Colon (tissue), 2 donors: Measurements from ENCODE around the gene KLHDC9.
"Not testable (repeated sequence)": the region's sequence is repeated elsewhere in the genome, so short reads cannot be mapped to it uniquely, and the experiment has no call there.

Experiments
- FAIRE-seq: peaks from 2 replicates; lab custom pipeline; 2012; peaks lifted over from hg19 to GRCh38; lab: Jason Lieb, UNC
- donor health status: control.
- donor health status: control.

KLHDC9 gene

GRCh38 chr1:161096530-161096929, 1.6 kb upstream of the KLHDC9 start:
- no peak for FAIRE-seq

DNA sequence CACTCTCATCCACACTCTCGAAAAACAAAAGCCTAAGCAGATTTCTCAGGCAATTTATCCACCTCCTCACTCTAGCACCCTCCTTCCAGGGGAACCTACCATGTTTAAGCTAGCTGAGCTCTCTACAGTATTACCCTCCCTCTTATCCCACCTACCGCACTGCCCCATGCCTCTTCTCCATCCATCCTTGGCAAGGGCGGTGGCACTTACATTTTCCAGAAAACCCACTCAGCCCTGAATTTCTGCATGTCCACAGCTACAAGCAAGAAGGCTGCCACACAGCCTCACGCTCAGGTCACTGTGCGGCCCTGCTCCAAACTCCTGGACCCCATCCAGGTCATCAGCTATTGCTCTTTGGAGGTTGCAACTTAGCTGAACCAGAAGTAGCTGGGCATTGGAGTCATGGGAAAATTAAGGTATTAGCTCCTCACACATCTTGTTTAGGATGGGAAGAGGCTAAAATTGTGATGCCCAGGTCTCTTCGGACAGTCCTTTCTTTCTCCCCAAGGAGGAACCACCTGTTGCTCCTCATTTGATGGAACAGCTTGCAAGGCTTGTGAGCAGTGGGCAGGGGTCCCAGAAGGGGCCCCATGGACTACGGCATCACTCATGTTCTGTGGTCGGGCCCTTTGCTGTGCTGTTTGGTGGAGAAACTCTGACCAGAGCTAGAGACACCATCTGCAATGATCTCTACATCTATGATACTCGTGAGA, 1.1 kb downstream of the KLHDC9 start:
- no peak for FAIRE-seq

- no peak for FAIRE-seq
Observed at GRCh38 chr1:161100556-161100955, 2.4 kb downstream of the KLHDC9 start.

- no peak for FAIRE-seq
Observed at GRCh38 chr1:161106431-161106830, 8.3 kb downstream of the KLHDC9 start.

DNA sequence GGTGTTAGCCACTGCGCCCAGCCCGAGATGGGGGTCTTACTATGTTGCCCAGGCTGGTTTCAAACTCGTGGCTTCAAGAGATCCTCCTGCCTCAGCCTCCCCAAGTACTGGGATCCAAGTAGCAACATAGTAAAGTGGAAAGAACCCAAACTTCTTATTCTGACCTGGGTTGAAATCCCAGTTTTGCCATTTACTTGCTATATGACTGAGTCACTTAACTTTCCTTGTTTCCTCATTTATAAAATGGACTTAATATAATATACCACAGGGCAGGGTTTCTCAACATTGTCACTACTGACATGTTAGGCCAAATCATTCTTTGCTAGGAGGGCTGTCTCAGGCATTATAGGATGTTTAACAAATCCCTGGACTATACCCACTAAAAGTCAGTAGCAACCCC, 13.0 kb downstream of the KLHDC9 start:
- no peak for FAIRE-seq

DNA sequence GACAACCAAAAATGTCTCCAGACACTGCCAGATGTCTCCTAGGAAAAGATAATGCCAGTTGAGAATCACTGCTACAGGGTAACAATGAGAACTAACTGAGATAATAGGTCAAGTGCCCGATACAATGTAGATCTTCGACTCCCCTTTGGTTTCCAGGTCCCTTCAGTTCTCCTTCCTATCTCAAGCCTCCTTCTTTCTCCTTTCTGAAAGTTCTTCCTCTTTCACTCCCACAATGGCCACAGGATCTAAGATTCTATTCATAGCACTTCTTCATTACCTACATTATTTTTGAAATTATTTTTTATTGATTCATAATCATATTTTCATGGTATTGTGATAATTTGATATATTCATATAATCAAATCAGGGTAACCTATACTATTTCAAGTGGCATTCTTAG, 13.4 kb downstream of the KLHDC9 start:
- FAIRE-seq = no peak

GRCh38 chr1:161113915-161114314, 15.8 kb downstream of the KLHDC9 start:
- no peak for FAIRE-seq

- FAIRE-seq = no peak
Observed at GRCh38 chr1:161114556-161114955, 16.4 kb downstream of the KLHDC9 start.

GRCh38 chr1:161115132-161115711, 17.1 kb downstream of the KLHDC9 start:
- no peak for FAIRE-seq

DNA sequence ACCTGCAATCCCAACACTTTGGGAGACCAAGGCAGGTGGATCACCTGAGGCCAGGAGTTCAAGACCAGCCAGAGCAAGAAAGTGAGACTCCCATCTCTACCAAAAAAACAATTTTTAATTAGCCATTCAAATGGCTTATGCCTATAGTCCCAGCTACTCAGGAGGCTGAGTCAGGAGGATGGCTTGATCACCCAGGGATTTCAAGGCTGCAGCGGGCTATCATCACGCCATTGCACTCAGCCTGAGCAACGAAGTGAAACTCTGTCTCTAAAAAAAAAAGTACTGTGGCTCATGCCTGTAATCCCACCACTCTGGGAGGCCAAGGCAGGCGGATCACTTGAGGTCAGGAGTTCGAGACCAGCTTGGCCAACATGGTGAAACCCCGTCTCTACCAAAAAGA, 17.8 kb downstream of the KLHDC9 start:
- not testable (repeated sequence) for FAIRE-seq

GRCh38 chr1:161117759-161118581, 19.8 kb downstream of the KLHDC9 start, which contains the start of the genes NIT1 and PFDN2:
TSS of gene NIT1 (plus strand) at chr1:161118105. CDS start at chr1:161118177, 72 bp downstream.
TSS of gene PFDN2 (minus strand) at chr1:161118037. CDS start at chr1:161118026, 11 bp downstream.
- FAIRE-seq = no peak

DNA sequence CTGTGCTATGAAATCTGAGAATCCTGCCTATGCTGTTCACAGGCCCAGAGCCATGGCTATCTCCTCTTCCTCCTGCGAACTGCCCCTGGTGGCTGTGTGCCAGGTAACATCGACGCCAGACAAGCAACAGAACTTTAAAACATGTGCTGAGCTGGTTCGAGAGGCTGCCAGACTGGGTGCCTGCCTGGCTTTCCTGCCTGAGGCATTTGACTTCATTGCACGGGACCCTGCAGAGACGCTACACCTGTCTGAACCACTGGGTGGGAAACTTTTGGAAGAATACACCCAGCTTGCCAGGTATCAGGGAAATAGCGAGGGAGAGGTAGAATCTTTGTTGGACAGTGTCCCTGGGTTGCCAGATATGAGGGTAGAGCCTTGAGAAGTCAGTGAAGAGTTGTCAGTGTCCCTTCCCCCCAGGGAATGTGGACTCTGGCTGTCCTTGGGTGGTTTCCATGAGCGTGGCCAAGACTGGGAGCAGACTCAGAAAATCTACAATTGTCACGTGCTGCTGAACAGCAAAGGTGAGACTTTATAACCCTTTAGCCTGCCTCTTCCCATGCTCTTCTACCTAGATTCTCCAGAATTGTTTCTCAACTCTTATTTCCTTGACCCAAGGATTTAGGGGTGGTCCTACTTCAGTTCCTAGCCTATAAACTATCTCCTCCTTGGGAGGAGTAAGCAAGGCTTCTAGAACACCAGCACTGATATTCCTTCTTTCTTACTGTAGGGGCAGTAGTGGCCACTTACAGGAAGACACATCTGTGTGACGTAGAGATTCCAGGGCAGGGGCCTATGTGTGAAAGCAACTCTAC, 21.1 kb downstream of the KLHDC9 start:
- no peak for FAIRE-seq

DNA sequence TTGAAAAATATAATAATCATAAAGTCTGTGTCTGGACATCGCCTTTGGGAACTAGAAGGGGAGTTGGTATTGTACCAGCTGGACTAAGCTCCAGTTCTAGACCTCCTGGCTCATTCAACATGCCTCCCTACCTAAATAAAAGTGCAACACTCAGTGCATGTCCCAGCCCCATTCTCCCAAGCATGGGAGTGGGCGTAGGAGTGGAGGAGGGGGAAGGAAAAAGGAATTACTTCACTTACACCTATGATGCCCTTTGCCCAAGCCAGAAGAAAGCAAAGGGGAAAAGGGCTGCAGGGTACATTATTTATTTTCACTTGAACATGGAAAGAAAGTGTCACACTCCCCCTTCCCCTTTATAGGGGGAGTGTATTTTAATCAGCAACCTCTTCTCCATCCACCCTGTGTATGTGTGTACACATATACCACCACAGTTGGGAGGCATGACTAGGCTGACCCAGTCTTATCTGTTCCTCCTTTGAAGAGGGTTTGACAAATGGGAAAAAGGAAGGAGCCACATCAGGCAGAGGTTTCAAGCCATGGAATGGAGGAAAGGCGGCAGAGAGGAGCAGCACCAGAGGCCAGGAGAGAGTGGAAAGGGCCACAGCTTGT, 23.0 kb downstream of the KLHDC9 start:
- no peak for FAIRE-seq

- FAIRE-seq = no peak
Observed at GRCh38 chr1:161121834-161122233, 23.7 kb downstream of the KLHDC9 start.

DNA sequence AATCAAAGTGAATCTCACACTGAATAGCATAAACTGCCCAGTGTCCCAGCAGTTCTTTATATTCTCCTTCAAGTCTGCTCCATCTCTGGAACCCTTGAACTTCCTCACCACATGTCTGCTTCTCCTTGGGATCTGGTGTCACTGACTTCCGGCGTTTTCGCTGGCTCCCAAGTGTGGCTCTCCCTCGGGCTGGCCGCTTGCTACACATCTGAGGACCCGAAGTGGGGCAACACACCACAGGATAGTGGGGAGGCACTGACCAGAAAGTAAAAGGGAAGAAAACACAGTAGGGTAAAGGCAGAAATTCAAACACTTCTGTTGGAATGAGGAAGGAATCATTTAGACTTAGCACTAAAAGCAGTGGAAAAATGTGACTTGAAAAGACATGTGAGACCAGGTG, 24.8 kb downstream of the KLHDC9 start:
- FAIRE-seq = no peak

GRCh38 chr1:161127649-161128048, 29.5 kb downstream of the KLHDC9 start:
- FAIRE-seq = no peak

DNA sequence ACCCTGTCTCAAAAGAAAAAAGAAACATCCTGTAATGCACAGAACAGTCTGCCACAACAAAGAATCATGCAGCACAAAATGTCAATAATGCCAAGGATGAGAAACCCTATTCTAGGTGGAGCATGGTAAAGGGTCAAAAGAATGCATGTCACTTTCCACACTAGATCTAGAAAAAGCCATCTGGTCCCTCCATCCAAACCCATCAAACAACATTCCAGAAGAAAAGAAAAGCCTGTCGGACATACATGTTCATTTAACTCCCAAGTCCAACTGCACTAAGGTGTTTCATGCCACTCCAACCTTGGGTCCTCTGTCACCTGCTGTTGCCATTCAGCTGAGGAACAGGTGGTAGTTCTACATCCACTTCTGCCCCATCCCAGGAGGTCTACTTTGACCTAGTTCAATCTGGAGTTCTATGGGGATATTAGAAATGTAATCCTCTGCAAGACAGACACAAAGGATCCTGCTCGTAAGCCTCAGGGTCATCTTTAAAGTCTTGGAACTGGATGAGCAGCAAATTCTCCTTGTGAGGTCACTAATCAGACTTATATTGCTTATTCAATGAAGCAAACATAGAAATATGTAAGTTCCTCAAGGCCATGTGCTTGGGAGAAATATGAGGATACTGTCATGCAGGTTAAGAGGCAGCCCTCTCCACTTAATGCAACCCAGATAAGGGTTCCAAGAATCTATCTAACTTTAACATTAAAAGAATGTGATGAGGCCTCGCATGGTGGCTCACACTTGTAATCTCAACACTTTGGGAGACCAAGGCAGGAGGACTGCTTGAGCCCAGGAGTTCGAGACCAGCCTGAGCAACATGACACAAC, 30.6 kb downstream of the KLHDC9 start:
- no peak for FAIRE-seq

GRCh38 chr1:161130266-161130665, 32.1 kb downstream of the KLHDC9 start:
- no peak for FAIRE-seq

DNA sequence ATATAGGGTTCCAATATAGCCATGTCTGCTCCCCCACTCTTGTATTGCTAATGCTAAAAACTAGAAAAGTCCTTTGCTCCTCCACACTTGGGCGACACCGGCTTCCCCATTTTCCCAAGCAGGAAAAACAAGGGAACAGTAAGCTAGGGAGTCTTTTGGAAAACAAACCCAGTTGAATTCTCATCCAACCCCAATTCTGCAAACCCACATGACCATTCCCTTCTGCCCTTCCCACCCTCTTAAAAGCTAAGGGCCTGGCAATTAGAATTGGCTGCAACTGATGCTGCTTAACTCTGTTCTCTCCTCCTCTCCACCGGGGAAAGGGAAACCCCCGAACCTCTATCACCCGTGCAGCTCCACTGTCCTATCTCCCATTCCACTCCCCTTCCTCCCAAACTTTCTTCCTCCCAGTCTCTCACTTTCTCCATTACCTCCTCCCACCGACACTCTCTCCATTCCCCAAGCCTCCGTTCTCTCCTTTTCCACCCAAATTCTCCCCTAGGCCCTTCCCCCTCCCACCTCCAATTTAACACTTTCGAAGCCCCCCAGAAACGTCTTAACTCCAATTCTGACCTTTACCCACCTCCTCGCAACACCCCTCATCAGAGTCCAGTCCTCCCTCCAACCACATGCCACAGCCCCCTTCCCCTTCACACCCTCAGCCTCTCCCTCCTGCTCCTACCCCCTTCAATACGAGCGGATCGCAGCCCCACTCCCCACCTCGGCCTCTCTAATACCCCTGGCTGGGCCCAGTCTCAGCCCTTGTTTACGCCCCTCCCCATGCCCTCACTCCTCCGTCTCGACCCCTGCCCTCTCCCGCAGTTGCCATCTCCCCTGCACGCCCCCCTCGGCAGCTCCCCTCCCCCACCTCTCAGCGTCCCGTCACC, 33.6 kb downstream of the KLHDC9 start:
- FAIRE-seq = no peak
